ENCODE measurements around the gene NAA20.

- no peak for TF ChIP-seq YY1 (IDR thresholded peaks at IDR 0.05; ENCODE audit: insufficient read depth, insufficient read length)
- TF ChIP-seq SUZ12 (IDR thresholded peaks at IDR 0.05; ENCODE audit: extremely low read depth, insufficient read depth, insufficient read length): no peak
These were observed 18.0 kb upstream of the NAA20 start for GRCh38 chr20:19998990-19999705.
